Stomach (tissue), 4 donors: ENCODE data around the gene TAAR6.

Source experiments
- POLR2A ChIP-seq, 4 donors: fragments of 450-650 bp; IDR thresholded peaks; one replicate each; pipeline ENCODE4 v1.6.1; 2016; ENCODE audit warnings: antibody characterized with exemption in 4 of 4, control low read depth in 2 of 4, mild to moderate bottlenecking in 1 of 4, moderate library complexity in 1 of 4
- POLR2AphosphoS5 ChIP-seq, 3 donors: sonication (generic); formaldehyde crosslinking; IDR thresholded peaks; one replicate each; pipeline ENCODE4 v1.6.1; 2016; ENCODE audit warnings: antibody characterized with exemption in 3 of 3
- TF ChIP-seq, protein P1 (sequence below), 7 experiments: fragments of 450-650 bp in 4 of 7; fragments of 200-600 bp in 3 of 7; sonication (generic) in 3 of 7; IDR thresholded peaks; one replicate each; pipeline ENCODE4 v1.5.1; 2016 to 2019; ENCODE audit warnings: antibody characterized with exemption in 7 of 7, control low read depth in 2 of 7, mild to moderate bottlenecking in 1 of 7

- TF ChIP-seq, protein P1, sequence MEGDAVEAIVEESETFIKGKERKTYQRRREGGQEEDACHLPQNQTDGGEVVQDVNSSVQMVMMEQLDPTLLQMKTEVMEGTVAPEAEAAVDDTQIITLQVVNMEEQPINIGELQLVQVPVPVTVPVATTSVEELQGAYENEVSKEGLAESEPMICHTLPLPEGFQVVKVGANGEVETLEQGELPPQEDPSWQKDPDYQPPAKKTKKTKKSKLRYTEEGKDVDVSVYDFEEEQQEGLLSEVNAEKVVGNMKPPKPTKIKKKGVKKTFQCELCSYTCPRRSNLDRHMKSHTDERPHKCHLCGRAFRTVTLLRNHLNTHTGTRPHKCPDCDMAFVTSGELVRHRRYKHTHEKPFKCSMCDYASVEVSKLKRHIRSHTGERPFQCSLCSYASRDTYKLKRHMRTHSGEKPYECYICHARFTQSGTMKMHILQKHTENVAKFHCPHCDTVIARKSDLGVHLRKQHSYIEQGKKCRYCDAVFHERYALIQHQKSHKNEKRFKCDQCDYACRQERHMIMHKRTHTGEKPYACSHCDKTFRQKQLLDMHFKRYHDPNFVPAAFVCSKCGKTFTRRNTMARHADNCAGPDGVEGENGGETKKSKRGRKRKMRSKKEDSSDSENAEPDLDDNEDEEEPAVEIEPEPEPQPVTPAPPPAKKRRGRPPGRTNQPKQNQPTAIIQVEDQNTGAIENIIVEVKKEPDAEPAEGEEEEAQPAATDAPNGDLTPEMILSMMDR (IDR thresholded peaks at IDR 0.05), result no peak
- TF ChIP-seq POLR2AphosphoS5 (IDR thresholded peaks at IDR 0.05) (no peak), POLR2A (IDR thresholded peaks at IDR 0.05) (no peak)
Observed at GRCh38 chr6:132590362-132590761, 20.2 kb downstream of the TAAR6 start.
